ENCODE data around the gene AKAP13.

Gene AKAP13

GRCh38 chr15:85453144-85453872 lies 72.9 kb downstream of the AKAP13 start:
- TF ChIP-seq Cebpa-rat (IDR thresholded peaks at IDR 0.05), result no peak
- H3K27me3 ChIP-seq, result no peaks in the 10 kb centered on the region
- H3K4me2 ChIP-seq, result no peak overlapping the region
- peaks cover 0 to 9% (median 0%) of the 10 kb centered on the region in 10 experiments; a peak in 4 of 20 replicates for H3K4me1 ChIP-seq
- peak overlapping the region in 1 of 11 experiments; percentile 18; a peak in 1 of 22 replicates for H3K27ac ChIP-seq
- no peak overlapping the region for H3K4me3 ChIP-seq
- H3K36me3 ChIP-seq, result peaks cover 0 to 24% (median 13%) of the 10 kb centered on the region in 11 experiments; a peak in 14 of 22 replicates
- peaks cover 0 to 22% (median 0%) of the 10 kb centered on the region in 11 experiments; a peak in 7 of 22 replicates for H4K20me1 ChIP-seq
- H3K9ac ChIP-seq, result no peak overlapping the region
- H3K9me3 ChIP-seq (replicated peaks in 1 of 11), result peaks cover 51 to 83% (median 74%) of the 10 kb centered on the region in 11 experiments

DNA sequence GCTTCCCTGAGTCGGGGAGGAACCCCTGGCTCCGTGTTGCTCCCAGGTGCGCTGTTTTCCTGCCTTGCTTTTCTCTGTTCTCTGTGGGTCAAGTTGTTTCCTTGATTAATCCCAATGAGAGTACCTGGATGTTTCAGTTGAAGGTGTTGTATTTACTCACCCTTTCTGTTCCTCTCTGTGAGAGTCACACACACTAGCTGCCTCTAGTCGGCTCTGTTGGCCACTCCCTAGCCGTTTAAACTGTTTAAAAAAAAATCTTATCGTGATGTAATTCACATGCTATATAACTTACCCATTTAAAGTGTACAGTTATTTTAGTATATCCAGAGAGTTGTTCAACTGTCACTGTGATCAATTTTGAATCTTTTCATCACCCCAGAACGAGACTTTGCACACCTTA lies 74.0 kb downstream of the AKAP13 start:
- Histone ChIP-seq H4K20me1 (peaks cover 0 to 22% (median 0%) of the 10 kb centered on the region in 11 experiments; a peak in 7 of 22 replicates), H3K4me1 (peaks cover 0 to 15% (median 1%) of the 10 kb centered on the region in 10 experiments; a peak in 7 of 20 replicates), H3K4me3 (no peak overlapping the region), H3K27ac (no peak overlapping the region), H3K4me2 (no peak overlapping the region), H3K9me3 (replicated peaks in 1 of 11) (peaks cover 41 to 72% (median 63%) of the 10 kb centered on the region in 11 experiments), H3K27me3 (no peaks in the 10 kb centered on the region), H3K9ac (no peak overlapping the region), H3K36me3 (peaks cover 0 to 23% (median 13%) of the 10 kb centered on the region in 11 experiments; a peak in 14 of 22 replicates)
- TF ChIP-seq Cebpa-rat (IDR thresholded peaks at IDR 0.05), result no peak

DNA sequence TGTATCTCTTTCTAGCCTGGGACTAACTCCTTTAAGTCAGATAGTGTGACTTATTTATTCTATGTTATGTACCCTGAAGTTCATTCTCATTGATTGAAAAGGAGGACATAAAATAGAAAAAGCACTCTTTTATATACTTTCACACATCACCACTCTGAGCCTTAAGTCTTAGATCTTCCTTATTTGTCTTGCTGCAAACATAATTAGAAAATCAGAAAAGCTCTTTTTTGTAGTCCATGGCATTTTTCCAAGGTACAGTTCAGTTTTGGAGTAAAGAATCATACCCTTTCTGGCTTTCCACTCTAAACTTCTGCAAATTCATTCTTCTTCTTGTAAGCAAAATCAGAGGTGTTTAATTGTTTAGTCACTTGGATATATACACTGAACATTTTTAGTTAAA lies 75.5 kb downstream of the AKAP13 start:
- Histone ChIP-seq H3K4me2 (no peak overlapping the region), H3K27ac (no peak overlapping the region), H3K9me3 (replicated peaks in 1 of 11) (peaks cover 26 to 57% (median 48%) of the 10 kb centered on the region in 11 experiments), H3K4me1 (peaks cover 0 to 15% (median 1%) of the 10 kb centered on the region in 10 experiments; a peak in 7 of 20 replicates), H4K20me1 (peaks cover 0 to 22% (median 0%) of the 10 kb centered on the region in 11 experiments; a peak in 7 of 22 replicates), H3K27me3 (no peaks in the 10 kb centered on the region), H3K9ac (no peak overlapping the region), H3K4me3 (no peak overlapping the region), H3K36me3 (peaks cover 0 to 14% (median 3%) of the 10 kb centered on the region in 11 experiments; a peak in 7 of 22 replicates)
- no peak for TF ChIP-seq Cebpa-rat (IDR thresholded peaks at IDR 0.05)

DNA sequence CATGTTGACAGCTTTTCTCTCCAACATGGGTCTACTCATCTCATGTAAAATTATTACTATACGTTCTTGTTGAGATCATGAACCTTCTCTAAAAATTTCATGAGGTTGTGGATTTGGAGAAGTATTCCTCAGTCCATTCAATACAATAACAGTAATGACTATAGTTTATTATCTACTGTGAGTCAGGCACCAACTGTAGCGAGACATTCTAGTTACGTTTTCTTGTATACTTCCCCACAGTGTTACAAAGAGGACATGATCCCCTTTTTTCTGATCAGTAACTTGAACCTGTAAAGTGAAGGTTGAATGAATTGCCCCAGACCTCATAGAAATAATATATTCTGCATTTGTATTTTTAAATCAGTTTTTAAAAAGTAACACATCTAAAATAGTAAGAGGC lies 76.4 kb downstream of the AKAP13 start:
- Histone ChIP-seq H4K20me1 (peaks cover 0 to 22% (median 0%) of the 10 kb centered on the region in 11 experiments; a peak in 7 of 22 replicates), H3K9me3 (replicated peaks in 1 of 11) (peaks cover 17 to 48% (median 41%) of the 10 kb centered on the region in 11 experiments), H3K27me3 (no peaks in the 10 kb centered on the region), H3K4me2 (no peak overlapping the region), H3K4me3 (no peak overlapping the region), H3K4me1 (peaks cover 0 to 15% (median 1%) of the 10 kb centered on the region in 10 experiments; a peak in 7 of 20 replicates), H3K27ac (no peak overlapping the region), H3K36me3 (peaks cover 0 to 10% (median 0%) of the 10 kb centered on the region in 11 experiments; a peak in 3 of 22 replicates), H3K9ac (no peak overlapping the region)
- TF ChIP-seq Cebpa-rat (IDR thresholded peaks at IDR 0.05), result no peak

GRCh38 chr15:85457392-85457968 lies 77.1 kb downstream of the AKAP13 start:
- peaks cover 0 to 13% (median 0%) of the 10 kb centered on the region in 11 experiments; a peak in 4 of 22 replicates for H3K36me3 ChIP-seq
- H3K4me2 ChIP-seq, result no peak overlapping the region
- H3K4me1 ChIP-seq, result peaks cover 0 to 15% (median 4%) of the 10 kb centered on the region in 10 experiments; a peak in 7 of 20 replicates
- H3K4me3 ChIP-seq, result no peak overlapping the region
- peaks cover 10 to 50% (median 34%) of the 10 kb centered on the region in 11 experiments; a peak in 19 of 22 replicates for H3K9me3 ChIP-seq (replicated peaks in 1 of 11)
- H4K20me1 ChIP-seq, result peaks cover 0 to 21% (median 0%) of the 10 kb centered on the region in 11 experiments; a peak in 7 of 22 replicates
- H3K27ac ChIP-seq, result no peak overlapping the region
- TF ChIP-seq Cebpa-rat (IDR thresholded peaks at IDR 0.05), result no peak
- no peaks in the 10 kb centered on the region for H3K27me3 ChIP-seq
- H3K9ac ChIP-seq, result no peak overlapping the region

- Histone ChIP-seq H3K4me1 (peaks cover 6 to 23% (median 10%) of the 10 kb centered on the region in 10 experiments), H3K27ac (no peak overlapping the region), H3K9me3 (replicated peaks in 1 of 11) (peaks cover 0 to 37% (median 22%) of the 10 kb centered on the region in 11 experiments; a peak in 17 of 22 replicates), H3K27me3 (no peaks in the 10 kb centered on the region), H3K9ac (no peak overlapping the region), H3K4me3 (no peak overlapping the region), H3K36me3 (peaks cover 0 to 13% (median 0%) of the 10 kb centered on the region in 11 experiments; a peak in 4 of 22 replicates), H3K4me2 (peak overlapping the region in 1 of 11 experiments; percentile 18; a peak in 1 of 22 replicates), H4K20me1 (peaks cover 0 to 17% (median 0%) of the 10 kb centered on the region in 11 experiments; a peak in 7 of 22 replicates)
- TF ChIP-seq Cebpa-rat (IDR thresholded peaks at IDR 0.05), result no peak
These were observed 78.4 kb downstream of the AKAP13 start for GRCh38 chr15:85458764-85459163.

DNA sequence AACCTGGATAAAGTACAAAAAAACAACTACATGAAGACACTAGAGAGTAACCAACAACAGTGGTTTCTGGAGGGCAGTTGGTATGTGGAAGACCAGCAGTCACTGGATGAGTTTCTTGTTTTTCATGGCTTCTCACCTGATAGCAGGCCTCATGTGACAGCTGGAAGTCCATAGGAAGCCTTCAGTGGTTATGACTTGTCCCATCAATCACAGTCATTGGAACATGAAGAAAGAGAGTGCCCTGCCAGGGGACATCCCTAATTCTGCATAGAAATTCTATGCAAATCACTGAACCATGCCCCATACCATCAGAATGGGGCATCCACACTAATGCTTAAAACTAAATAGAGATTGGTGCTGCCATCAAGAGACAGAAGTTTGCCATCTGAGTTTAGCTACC lies 81.6 kb downstream of the AKAP13 start:
- H3K4me1 ChIP-seq, result peaks cover 9 to 23% (median 12%) of the 10 kb centered on the region in 10 experiments

DNA sequence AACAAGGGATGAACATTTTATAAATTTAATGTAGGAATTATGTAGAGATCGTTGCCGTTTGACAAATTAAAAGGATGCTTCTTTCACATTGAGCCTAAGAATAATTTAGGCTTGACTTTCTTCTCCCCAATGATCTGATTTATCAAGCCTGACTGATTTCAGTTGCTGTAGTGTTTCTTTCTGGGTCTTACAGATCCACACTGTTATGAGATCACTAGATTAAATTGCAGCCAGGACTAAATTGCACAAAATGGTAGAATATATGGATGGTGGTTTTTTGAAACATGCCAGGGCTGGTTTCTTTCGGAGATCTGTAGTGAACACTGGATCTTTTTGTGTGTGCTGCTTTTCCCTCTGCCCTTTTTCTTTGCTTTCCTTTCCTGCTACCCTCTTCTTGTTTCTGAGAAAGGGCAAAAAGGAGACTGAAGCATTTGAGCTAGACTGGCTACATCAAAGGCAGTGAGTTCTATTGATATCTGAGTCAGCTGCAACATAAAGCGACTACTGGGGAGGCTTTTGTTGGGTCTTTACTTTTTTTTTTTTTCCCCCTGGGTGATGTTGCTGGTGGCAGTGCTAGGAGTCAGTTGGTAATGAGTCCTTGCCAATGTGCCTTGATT lies 83.0 kb downstream of the AKAP13 start:
- no peak for TF ChIP-seq Cebpa-rat (IDR thresholded peaks at IDR 0.05)
- H3K36me3 ChIP-seq, result peaks cover 0 to 5% (median 0%) of the 10 kb centered on the region in 11 experiments; a peak in 1 of 22 replicates
- peaks cover 0 to 8% (median 0%) of the 10 kb centered on the region in 11 experiments; a peak in 4 of 22 replicates for H4K20me1 ChIP-seq
- no peak overlapping the region for H3K4me3 ChIP-seq
- H3K4me2 ChIP-seq, result peak overlapping the region; percentile 18 to 61 (median 38); a peak in 19 of 22 replicates
- no peak overlapping the region for H3K9ac ChIP-seq
- no peaks in the 10 kb centered on the region for H3K27me3 ChIP-seq
- H3K4me1 ChIP-seq, result peaks cover 9 to 23% (median 12%) of the 10 kb centered on the region in 10 experiments
- peaks cover 0 to 13% (median 4%) of the 10 kb centered on the region in 11 experiments; a peak in 9 of 22 replicates for H3K9me3 ChIP-seq (replicated peaks in 1 of 11)
- no peak overlapping the region for H3K27ac ChIP-seq

More for the DNA sequence above, 81.6 kb downstream of the AKAP13 start:
- peaks cover 0 to 8% (median 0%) of the 10 kb centered on the region in 11 experiments; a peak in 3 of 22 replicates for H4K20me1 ChIP-seq
- peaks cover 0 to 23% (median 13%) of the 10 kb centered on the region in 11 experiments; a peak in 17 of 22 replicates for H3K9me3 ChIP-seq (replicated peaks in 1 of 11)
- no peak overlapping the region for H3K9ac ChIP-seq
- no peak overlapping the region for H3K4me3 ChIP-seq
- H3K27me3 ChIP-seq, result no peaks in the 10 kb centered on the region
- no peak for TF ChIP-seq Cebpa-rat (IDR thresholded peaks at IDR 0.05)
- H3K4me2 ChIP-seq, result no peak overlapping the region
- H3K27ac ChIP-seq, result no peak overlapping the region
- H3K36me3 ChIP-seq, result peaks cover 0 to 12% (median 0%) of the 10 kb centered on the region in 11 experiments; a peak in 4 of 22 replicates

Measured in BLaER1 treated with 17β-estradiol and CSF1 and Interleukin-3, amounts not matched to agents 10 nM and 100 nM (cell line).